Measurements from ENCODE around the gene ALG9. TPM values are rescaled to one million over a fixed set of nuclear protein-coding genes. Genes with fewer than 3 reads are reported as not detected.

Gene ALG9
- total and polyA plus RNA-seq, 2 donors (not counting 3 experiments of a cell fraction or from before 2014, with no cell fraction given) = 29.1 to 29.4 TPM

- intact Hi-C loops (cut with micrococcal nuclease) = loop anchor here (1.0 to 2.0 kb wide), 6 partner anchors 65 to 322 kb away; partner anchors contain the start of gene SIK2
- dilution Hi-C loops (cut with MboI; ENCODE audit: extremely low pct_ligation_motif_present, low sequenced_read_pairs) = no loop called here
- no peak overlapping the region for H3K4me2 ChIP-seq (ENCODE audit: insufficient read depth, low read length)
- H4K20me1 ChIP-seq (replicated peaks; ENCODE audit: control insufficient read depth, extremely low read depth, insufficient read depth, low read length) = no peaks in the 10 kb centered on the region
- no peak overlapping the region for H2AFZ ChIP-seq (ENCODE audit: low read depth, low read length)
- FAIRE-seq (no peak), DNase-seq (ENCODE audit: low read depth, low spot score) (no peak)
- CTCF ChIA-PET = interaction anchor here (0.6 to 4.2 kb wide), 37 partner anchors 10 to 216 kb away, joined by 3 to 82 read pairs (median 7); partner anchors contain the start of genes PPP2R1B and SIK2
- no peaks in the 10 kb centered on the region for H3K27me3 ChIP-seq (ENCODE audit: control insufficient read depth in 2 of 2, insufficient read depth in 2 of 2, low read length in 2 of 2)
- no peaks in the 10 kb centered on the region for H3K79me2 ChIP-seq (ENCODE audit: control insufficient read depth, insufficient read depth, low read length)
- H3K4me3 ChIP-seq (replicated peaks in 1 of 3; ENCODE audit: insufficient read depth in 1 of 3, low read depth in 1 of 3, low read length in 3 of 3) = no peak overlapping the region
- POLR2A ChIA-PET = no interaction called here
- no peak overlapping the region for H3K27ac ChIP-seq (ENCODE audit: insufficient read depth, low read depth, low read length)
- H3K4me1 ChIP-seq (ENCODE audit: control insufficient read depth, extremely low read depth, insufficient read depth, low read length) = no peaks in the 10 kb centered on the region
- H3K9me3 ChIP-seq (replicated peaks; ENCODE audit: control insufficient read depth, insufficient read depth, low read length) = no peaks in the 10 kb centered on the region
- TF ChIP-seq MYC (IDR thresholded peaks at IDR 0.05; ENCODE audit: low read depth, low read length) (no peak), EZH2 (IDR thresholded peaks at IDR 0.05; ENCODE audit: borderline replicate concordance, low read depth, low read length, severe bottlenecking) (no peak), CTCF (IDR thresholded peaks at IDR 0.05; ENCODE audit: extremely low read depth in 1 of 2, insufficient read depth in 1 of 2, low read depth in 1 of 2, low read length in 2 of 2) (no peak), POLR2AphosphoS5 (IDR thresholded peaks at IDR 0.05; ENCODE audit: insufficient read depth, low read depth, low read length) (no peak), GATA2 (IDR thresholded peaks at IDR 0.05; ENCODE audit: insufficient read depth, insufficient read length, low read depth, low read length) (no peak), POLR2A (IDR thresholded peaks at IDR 0.05; ENCODE audit: low read depth, low read length) (no peak), FOS (IDR thresholded peaks at IDR 0.05; ENCODE audit: borderline replicate concordance, insufficient read depth, low read length) (no peak), JUN (IDR thresholded peaks at IDR 0.05; ENCODE audit: borderline replicate concordance, insufficient read depth, insufficient read length, low read depth) (no peak), MAX (IDR thresholded peaks at IDR 0.05; ENCODE audit: insufficient read depth, insufficient read length) (no peak)
- BruUV-seq (replicated peaks) = no TSS peak
- no peaks in the 10 kb centered on the region for H3K36me3 ChIP-seq (ENCODE audit: control insufficient read depth in 2 of 2, extremely low read depth in 1 of 2, insufficient read depth in 2 of 2, low read length in 2 of 2)
- no peaks in the 10 kb centered on the region for H3K9me1 ChIP-seq (replicated peaks; ENCODE audit: control insufficient read depth, extremely low read depth, insufficient read depth, low read length)
- no peak overlapping the region for H3K9ac ChIP-seq (replicated peaks; ENCODE audit: extremely low read depth, insufficient read depth, low read length)
Measured at GRCh38 chr11:111776398-111777093, 94.8 kb downstream of the ALG9 start.

Measured in endothelial cell of umbilical vein (primary cell).